Neural cell (in vitro differentiated cells): Measurements from ENCODE around the gene RXFP2. TPM values are rescaled to one million over a fixed set of nuclear protein-coding genes. Genes with fewer than 3 reads are reported as not detected.

ENCODE experiments used
- H2AFZ ChIP-seq: fragments of 200-600, 300-800 bp; sonication (generic), shearing (Covaris generic); 2 replicates; pipeline ENCODE4 v1.6.0; 2014; ENCODE audit warnings: low read depth, mild to moderate bottlenecking, antibody characterized with exemption, low read length, moderate library complexity
- H3F3A ChIP-seq: fragments of 200-600 bp; shearing (Covaris generic); 2 replicates; pipeline ENCODE4 v1.6.1; 2016; ENCODE audit warnings: mild to moderate bottlenecking, moderate library complexity, mixed read lengths, antibody characterized with exemption, low read length; ENCODE audit not compliant: insufficient read depth, poor library complexity, severe bottlenecking
- H3K27ac ChIP-seq: fragments of 200-600, 300-800 bp; sonication (generic), shearing (Covaris generic); 2 replicates; pipeline ENCODE4 v1.5.1; 2014; ENCODE audit warnings: mild to moderate bottlenecking, low read length, moderate library complexity
- H3K27me3 ChIP-seq: fragments of 300-800, 200-600 bp; sonication (generic), shearing (Covaris generic); 2 replicates; pipeline ENCODE4 v1.6.0; 2014; ENCODE audit warnings: mild to moderate bottlenecking, low read depth, low read length, moderate library complexity; ENCODE audit not compliant: insufficient read depth
- H3K36me3 ChIP-seq: fragments of 300-800, 200-600 bp; sonication (generic), shearing (Covaris generic); 2 replicates; pipeline ENCODE4 v1.5.1; 2014; ENCODE audit warnings: mild to moderate bottlenecking, antibody characterized with exemption, low read length, moderate library complexity; ENCODE audit not compliant: insufficient read depth
- H3K4me2 ChIP-seq: fragments of 300-800, 200-600 bp; sonication (generic), shearing (Covaris generic); 2 replicates; pipeline ENCODE4 v1.6.0; 2014; ENCODE audit warnings: mild to moderate bottlenecking, low read length
- H3K4me3 ChIP-seq: fragments of 300-800, 200-600 bp; sonication (generic), shearing (Covaris generic); 2 replicates; pipeline ENCODE4 v1.5.1; 2014; ENCODE audit warnings: mild to moderate bottlenecking, low read length, moderate library complexity
- H3K79me2 ChIP-seq: fragments of 200-600 bp; shearing (Covaris generic); replicated peaks from 2 replicates; pipeline ENCODE4 v1.6.0; 2014; ENCODE audit warnings: mild to moderate bottlenecking, low read length, moderate library complexity; ENCODE audit not compliant: insufficient read depth
- H3K9ac ChIP-seq: fragments of 300-800, 200-600 bp; sonication (generic), shearing (Covaris generic); 2 replicates; pipeline ENCODE4 v1.6.1; 2016; ENCODE audit warnings: mild to moderate bottlenecking, low read length, mixed read lengths
- H3K9me2 ChIP-seq: fragments of 200-600 bp; shearing (Covaris generic); 2 replicates; pipeline ENCODE4 v1.6.1; 2016; ENCODE audit warnings: mild to moderate bottlenecking, low read length, mixed read lengths; ENCODE audit not compliant: insufficient read depth
- H3K9me3 ChIP-seq: fragments of 200-600, 300-800 bp; sonication (generic), shearing (Covaris generic); 2 replicates; pipeline ENCODE4 v1.6.1; 2016; ENCODE audit warnings: mild to moderate bottlenecking, mixed run types, low read length, moderate library complexity, mixed read lengths
- H4K20me1 ChIP-seq: fragments of 200-600 bp; shearing (Covaris generic); 2 replicates; pipeline ENCODE4 v1.6.1; 2016; ENCODE audit warnings: mild to moderate bottlenecking, mixed run types; ENCODE audit not compliant: insufficient read depth
- EP300 ChIP-seq: fragments of 450-650 bp; conservative IDR thresholded peaks from 2 replicates; pipeline ENCODE4 v1.6.1; 2014; ENCODE audit warnings: antibody characterized with exemption, mild to moderate bottlenecking, moderate library complexity; ENCODE audit not compliant: poor library complexity, severe bottlenecking
- EZH2 ChIP-seq: fragments of 200-600, 300-800 bp; shearing (Covaris generic), sonication (generic); IDR thresholded peaks from 2 replicates; pipeline ENCODE4 v1.6.1; 2014; ENCODE audit warnings: antibody characterized with exemption, low read length, borderline replicate concordance, mild to moderate bottlenecking; ENCODE audit not compliant: insufficient read depth, poor library complexity, severe bottlenecking
- MXI1 ChIP-seq: fragments of 450-650 bp; conservative IDR thresholded peaks from 2 replicates; pipeline ENCODE4 v1.6.1; 2014; ENCODE audit warnings: antibody characterized with exemption, mild to moderate bottlenecking; ENCODE audit not compliant: poor library complexity, severe bottlenecking
- POLR2AphosphoS5 ChIP-seq: IDR thresholded peaks from 2 replicates; pipeline ENCODE4 v1.6.1; 2012
- RAD21 ChIP-seq: fragments of 450-650 bp; conservative IDR thresholded peaks from 2 replicates; pipeline ENCODE4 v1.6.1; 2014; ENCODE audit warnings: antibody characterized with exemption, mild to moderate bottlenecking, moderate library complexity
- SMC3 ChIP-seq: fragments of 450-650 bp; conservative IDR thresholded peaks from 2 replicates; pipeline ENCODE4 v1.6.1; 2014; ENCODE audit warnings: antibody characterized with exemption, mild to moderate bottlenecking, moderate library complexity; ENCODE audit not compliant: poor library complexity
- TAF1 ChIP-seq: IDR thresholded peaks from 2 replicates; pipeline ENCODE4 v1.6.1; 2012; ENCODE audit warnings: low read depth
- polyA plus RNA-seq: library from polyadenylated mRNA; depleted of rRNA; stranded (reverse); fragments of >200 nt; gene quantifications from 2 replicates; pipeline ENCODE4 v1.2.3, GENCODE V29; 2014
- TF ChIP-seq, protein P1 (sequence below): fragments of 450-650 bp; IDR thresholded peaks from 2 replicates; pipeline ENCODE4 v1.5.1; 2014; ENCODE audit warnings: antibody characterized with exemption, mild to moderate bottlenecking, moderate library complexity; ENCODE audit not compliant: poor library complexity, severe bottlenecking
- TF ChIP-seq, protein P2 (sequence below): IDR thresholded peaks from 2 replicates; pipeline ENCODE4 v1.6.1; 2012; ENCODE audit warnings: borderline replicate concordance

RXFP2 gene
- polyA plus RNA-seq, 1 donor from 2014 or later = not detected

DNA sequence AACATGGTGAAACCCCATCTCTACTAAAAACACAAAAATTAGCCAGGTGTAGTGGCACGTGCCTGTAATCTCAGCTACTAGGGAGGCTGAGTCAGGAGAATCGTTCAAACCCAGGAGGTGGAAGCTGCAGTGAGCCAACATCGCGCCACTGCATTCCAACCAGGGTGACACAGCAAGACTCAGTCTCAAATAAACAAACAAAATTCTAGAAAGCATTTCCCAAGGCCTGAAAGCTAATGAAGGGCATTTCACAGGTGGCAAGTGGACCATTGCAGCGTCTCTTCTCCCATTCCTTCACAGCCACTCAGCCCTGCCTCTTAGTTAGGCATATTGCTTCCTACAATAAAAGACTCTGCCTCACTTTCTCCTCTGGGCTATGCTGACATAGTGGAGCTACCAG lies 13.5 kb upstream of the RXFP2 start:
- Histone ChIP-seq H3K4me2 (no peak overlapping the region), H3K36me3 (no peaks in the 10 kb centered on the region), H3K4me3 (no peak overlapping the region), H2AFZ (no peak overlapping the region), H3F3A (no peaks in the 10 kb centered on the region), H4K20me1 (no peaks in the 10 kb centered on the region), H3K27me3 (no peaks in the 10 kb centered on the region), H3K27ac (no peak overlapping the region), H3K9ac (no peak overlapping the region), H3K79me2 (no peaks in the 10 kb centered on the region), H3K9me3 (no peaks in the 10 kb centered on the region), H3K9me2 (no peaks in the 10 kb centered on the region)
- TF ChIP-seq, protein P1, sequence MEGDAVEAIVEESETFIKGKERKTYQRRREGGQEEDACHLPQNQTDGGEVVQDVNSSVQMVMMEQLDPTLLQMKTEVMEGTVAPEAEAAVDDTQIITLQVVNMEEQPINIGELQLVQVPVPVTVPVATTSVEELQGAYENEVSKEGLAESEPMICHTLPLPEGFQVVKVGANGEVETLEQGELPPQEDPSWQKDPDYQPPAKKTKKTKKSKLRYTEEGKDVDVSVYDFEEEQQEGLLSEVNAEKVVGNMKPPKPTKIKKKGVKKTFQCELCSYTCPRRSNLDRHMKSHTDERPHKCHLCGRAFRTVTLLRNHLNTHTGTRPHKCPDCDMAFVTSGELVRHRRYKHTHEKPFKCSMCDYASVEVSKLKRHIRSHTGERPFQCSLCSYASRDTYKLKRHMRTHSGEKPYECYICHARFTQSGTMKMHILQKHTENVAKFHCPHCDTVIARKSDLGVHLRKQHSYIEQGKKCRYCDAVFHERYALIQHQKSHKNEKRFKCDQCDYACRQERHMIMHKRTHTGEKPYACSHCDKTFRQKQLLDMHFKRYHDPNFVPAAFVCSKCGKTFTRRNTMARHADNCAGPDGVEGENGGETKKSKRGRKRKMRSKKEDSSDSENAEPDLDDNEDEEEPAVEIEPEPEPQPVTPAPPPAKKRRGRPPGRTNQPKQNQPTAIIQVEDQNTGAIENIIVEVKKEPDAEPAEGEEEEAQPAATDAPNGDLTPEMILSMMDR = no peak
- TF ChIP-seq, protein P2, sequence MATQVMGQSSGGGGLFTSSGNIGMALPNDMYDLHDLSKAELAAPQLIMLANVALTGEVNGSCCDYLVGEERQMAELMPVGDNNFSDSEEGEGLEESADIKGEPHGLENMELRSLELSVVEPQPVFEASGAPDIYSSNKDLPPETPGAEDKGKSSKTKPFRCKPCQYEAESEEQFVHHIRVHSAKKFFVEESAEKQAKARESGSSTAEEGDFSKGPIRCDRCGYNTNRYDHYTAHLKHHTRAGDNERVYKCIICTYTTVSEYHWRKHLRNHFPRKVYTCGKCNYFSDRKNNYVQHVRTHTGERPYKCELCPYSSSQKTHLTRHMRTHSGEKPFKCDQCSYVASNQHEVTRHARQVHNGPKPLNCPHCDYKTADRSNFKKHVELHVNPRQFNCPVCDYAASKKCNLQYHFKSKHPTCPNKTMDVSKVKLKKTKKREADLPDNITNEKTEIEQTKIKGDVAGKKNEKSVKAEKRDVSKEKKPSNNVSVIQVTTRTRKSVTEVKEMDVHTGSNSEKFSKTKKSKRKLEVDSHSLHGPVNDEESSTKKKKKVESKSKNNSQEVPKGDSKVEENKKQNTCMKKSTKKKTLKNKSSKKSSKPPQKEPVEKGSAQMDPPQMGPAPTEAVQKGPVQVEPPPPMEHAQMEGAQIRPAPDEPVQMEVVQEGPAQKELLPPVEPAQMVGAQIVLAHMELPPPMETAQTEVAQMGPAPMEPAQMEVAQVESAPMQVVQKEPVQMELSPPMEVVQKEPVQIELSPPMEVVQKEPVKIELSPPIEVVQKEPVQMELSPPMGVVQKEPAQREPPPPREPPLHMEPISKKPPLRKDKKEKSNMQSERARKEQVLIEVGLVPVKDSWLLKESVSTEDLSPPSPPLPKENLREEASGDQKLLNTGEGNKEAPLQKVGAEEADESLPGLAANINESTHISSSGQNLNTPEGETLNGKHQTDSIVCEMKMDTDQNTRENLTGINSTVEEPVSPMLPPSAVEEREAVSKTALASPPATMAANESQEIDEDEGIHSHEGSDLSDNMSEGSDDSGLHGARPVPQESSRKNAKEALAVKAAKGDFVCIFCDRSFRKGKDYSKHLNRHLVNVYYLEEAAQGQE = no peak
- TF ChIP-seq EP300 (no peak), SMC3 (no peak), EZH2 (no peak), RAD21 (no peak), POLR2AphosphoS5 (no peak), MXI1 (no peak), TAF1 (no peak)

DNA sequence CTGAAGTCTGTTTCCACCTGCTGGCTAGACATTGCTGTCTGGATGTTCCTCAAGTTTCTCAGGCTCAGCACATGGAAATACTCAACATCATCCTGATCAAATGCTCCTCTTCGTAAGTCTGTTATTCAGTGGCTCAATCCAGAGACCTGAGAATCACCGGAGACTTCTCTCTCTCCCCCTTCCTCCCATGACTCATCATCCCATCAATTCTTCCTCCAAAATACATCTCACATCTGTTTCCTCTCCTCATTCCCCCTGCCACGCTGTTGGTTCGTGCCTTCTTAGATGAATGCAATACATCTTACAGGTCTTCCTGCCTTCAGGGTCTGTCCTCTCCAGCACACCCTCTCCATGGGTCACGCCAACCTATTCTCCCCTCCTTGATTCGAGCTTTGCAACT lies 7.4 kb upstream of the RXFP2 start:
- H3K36me3 ChIP-seq = no peaks in the 10 kb centered on the region
- H3K9ac ChIP-seq = no peak overlapping the region

More for the DNA sequence above, 7.4 kb upstream of the RXFP2 start:
- no peak overlapping the region for H3K4me2 ChIP-seq
- no peak overlapping the region for H2AFZ ChIP-seq
- no peaks in the 10 kb centered on the region for H3K9me2 ChIP-seq
- no peaks in the 10 kb centered on the region for H3K79me2 ChIP-seq
- no peak overlapping the region for H3K4me3 ChIP-seq
- H3K9me3 ChIP-seq = no peaks in the 10 kb centered on the region
- H3F3A ChIP-seq = no peaks in the 10 kb centered on the region
- TF ChIP-seq EZH2 (no peak), TAF1 (no peak), SMC3 (no peak), MXI1 (no peak), POLR2AphosphoS5 (no peak), EP300 (no peak), RAD21 (no peak)
- TF ChIP-seq, protein P1 = no peak
- TF ChIP-seq, protein P2 = no peak
- no peaks in the 10 kb centered on the region for H4K20me1 ChIP-seq
- no peaks in the 10 kb centered on the region for H3K27me3 ChIP-seq
- no peak overlapping the region for H3K27ac ChIP-seq
